GM15510 (cell line): Measurements from ENCODE around the gene PNPLA1.

Experiments
- POLR2A ChIP-seq: IDR thresholded peaks from 3 replicates; pipeline ENCODE4 v1.6.1; 2011; ENCODE audit warnings: borderline replicate concordance; ENCODE audit not compliant: insufficient read length; ENCODE audit errors: extremely low read depth

PNPLA1 gene

GRCh38 chr6:36241728-36242127 lies 28.1 kb upstream of the PNPLA1 start:
- TF ChIP-seq POLR2A: no peak

DNA sequence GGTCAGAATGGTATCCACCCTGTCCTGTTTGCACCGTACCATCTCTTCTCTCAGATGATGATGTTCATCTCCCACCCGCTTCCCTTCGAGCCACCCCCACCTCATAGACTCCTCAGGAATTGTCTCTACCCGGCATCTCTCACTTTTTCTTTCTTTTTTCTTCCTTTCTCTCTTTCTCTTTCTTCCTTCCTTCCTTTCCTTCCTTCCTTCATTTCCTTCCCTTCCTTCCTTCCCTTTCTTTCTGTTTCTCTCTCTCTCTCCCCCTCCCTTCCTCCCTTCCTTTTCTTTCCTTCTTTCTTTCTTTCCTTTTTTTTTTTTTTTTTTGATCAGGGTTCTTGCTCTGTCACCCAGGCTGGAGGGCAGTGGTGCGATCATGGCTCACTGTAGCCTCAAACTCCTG lies 27.7 kb upstream of the PNPLA1 start:
- no peak for TF ChIP-seq POLR2A

DNA sequence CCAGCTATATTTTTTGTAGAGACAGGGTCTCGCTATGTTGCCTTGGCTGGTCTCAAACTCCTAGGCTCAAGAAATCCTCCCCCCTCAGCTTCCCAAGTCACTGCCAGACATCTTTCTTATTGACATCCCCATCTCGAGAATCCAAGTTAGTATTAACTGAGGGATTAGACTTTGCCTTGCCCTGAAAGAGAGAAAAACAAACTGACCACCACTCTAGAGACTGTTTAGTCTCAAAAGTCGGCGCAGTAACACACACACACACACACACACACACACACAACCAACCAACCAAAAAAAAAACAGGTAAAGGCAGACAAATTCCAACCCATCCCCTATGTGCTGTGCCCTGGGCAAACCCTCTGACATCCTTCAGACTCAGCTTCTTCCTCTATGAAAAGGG lies 27.2 kb upstream of the PNPLA1 start:
- TF ChIP-seq POLR2A: no peak

- TF ChIP-seq POLR2A: no peak
These were observed 26.2 kb upstream of the PNPLA1 start for GRCh38 chr6:36243562-36244212.

DNA sequence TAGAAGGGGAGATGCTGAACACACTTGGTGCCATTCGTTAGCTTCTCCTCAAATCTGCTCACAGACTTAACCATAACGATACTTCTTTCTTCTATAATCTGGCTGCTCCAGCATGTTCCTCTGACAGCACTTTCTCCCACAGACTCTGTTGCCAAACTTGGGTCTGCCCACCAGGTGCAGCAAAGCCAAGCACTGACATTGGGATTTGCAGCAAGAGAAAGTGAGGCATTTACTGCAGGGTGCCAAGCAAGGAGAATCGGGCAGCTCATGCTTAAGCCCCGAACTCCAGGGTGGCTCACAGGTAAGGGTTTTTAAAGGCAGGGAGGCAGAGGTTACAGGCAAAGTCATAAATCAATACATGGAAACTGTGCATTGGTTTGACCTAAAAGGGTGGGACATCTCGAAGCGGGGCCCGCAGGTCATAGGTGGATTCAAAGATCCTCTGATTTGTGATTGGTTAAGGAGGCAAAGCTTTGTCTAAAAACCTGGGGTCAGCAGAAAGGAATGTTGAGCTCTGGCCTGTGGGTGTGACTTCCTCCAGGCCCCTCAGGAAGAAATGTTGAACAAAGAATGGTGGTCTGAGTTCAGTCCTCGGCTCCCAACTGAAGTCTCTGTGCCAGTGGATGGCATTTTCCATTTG lies 25.1 kb upstream of the PNPLA1 start:
- TF ChIP-seq POLR2A: no peak

DNA sequence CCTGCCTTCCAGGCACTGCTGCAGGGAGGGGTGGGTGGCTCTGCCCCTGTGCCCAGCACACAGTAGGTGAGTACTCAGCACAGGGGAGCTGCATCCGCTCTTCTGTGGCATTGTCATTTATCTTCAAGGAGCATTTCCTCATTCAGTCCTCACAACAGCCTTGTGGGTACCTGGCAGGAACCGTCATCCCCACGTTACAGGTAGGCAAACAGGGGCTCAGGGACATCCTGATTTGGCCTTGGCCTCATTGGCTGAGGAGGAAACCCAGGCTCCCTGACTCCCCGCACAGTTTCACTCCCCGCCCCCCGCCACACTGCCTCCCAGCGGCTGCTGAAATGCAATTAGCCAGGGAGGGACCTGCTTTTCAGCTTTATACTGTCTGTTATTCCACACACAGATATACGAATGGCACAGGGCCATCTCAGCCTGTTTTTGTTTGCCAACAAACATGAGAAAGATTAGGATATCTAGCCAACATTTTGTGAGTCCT lies 24.2 kb upstream of the PNPLA1 start:
- no peak for TF ChIP-seq POLR2A

- TF ChIP-seq POLR2A: no peak
These were observed 23.2 kb upstream of the PNPLA1 start for GRCh38 chr6:36246506-36247268.

DNA sequence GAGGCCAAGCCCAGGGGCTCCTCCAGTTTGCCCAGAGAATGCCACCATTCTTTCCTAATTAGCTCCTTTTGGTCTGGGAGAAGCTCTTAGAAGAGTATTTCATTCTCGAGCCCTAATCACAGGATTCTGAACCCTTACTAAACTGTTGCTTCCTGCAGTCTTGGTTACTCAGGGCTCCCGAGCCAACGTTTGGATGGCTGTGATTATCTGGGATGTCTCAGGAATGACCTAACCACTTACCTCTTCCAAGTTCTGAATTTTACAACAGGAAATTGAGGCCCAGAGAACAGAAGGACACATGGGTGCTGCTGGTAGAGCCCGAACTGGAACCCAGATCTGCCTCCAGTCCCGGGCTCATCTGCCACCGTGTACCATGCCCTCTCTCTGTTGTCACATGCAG lies 22.2 kb upstream of the PNPLA1 start:
- no peak for TF ChIP-seq POLR2A

- no peak for TF ChIP-seq POLR2A
These were observed 20.9 kb upstream of the PNPLA1 start for GRCh38 chr6:36248980-36249379.

GRCh38 chr6:36249536-36249935 lies 20.3 kb upstream of the PNPLA1 start:
- TF ChIP-seq POLR2A: no peak

DNA sequence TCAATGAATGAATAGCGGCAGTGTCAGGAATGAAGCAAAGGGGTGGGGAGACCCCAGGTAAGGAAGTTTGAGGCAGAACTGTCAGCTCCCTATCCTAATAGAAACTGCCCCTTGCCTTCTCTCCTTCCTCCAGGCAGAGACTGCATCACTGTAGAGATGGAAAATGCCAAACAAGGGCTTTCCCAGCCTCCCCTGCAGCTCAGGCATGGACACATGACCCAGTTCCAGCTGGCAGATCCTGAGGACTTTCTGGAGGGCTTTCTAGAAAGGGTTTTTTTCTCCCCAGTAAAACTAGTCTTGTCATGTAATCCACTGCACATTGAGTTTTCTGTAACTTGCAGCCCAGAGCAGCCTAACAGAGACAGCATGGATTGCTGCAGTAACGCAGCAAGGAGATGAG lies 17.9 kb upstream of the PNPLA1 start:
- no peak for TF ChIP-seq POLR2A

DNA sequence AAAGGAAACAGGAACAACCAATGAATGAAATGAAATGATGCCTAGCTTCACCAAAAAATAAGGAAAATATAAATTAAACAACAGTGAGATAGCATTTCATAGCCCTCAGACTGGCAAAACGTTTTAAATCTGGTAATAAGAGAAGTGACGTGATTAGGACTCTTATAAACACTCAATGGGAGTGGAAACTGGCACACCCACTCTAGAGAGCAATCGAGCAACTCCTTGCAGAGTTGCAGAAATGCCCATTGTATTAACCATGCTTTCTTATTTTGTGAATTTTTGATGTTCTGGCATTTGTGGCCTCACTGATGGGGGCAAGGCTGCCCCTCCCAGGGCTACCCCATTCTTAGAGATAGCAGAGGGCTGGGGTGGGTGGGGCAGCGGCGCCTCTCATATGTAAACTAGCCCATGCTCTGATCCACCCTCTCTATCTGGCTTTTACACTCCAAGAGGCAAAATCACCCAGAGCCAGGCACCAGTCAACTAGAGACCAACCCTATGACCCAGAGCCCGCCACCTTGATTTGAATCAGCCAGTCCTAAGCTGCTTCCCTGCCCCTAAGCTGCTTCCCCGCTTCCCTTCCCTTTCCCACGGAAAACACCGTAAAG lies 6.4 kb upstream of the PNPLA1 start:
- TF ChIP-seq POLR2A: no peak

GRCh38 chr6:36265744-36266143 lies 4.1 kb upstream of the PNPLA1 start:
- TF ChIP-seq POLR2A: no peak

- TF ChIP-seq POLR2A: no peak
These were observed 2.8 kb upstream of the PNPLA1 start for GRCh38 chr6:36266913-36267644.
